GM20000 (cell line): ENCODE measurements around the gene SLC13A3.

Experiments used
- DNase-seq: peaks from one replicate; pipeline ENCODE4 v3.0.0; 2012; ENCODE audit warnings: low spot score
- TF ChIP-seq, protein P1 (sequence below): IDR thresholded peaks from 2 replicates; pipeline ENCODE4 v1.5.1; 2012; ENCODE audit warnings: mild to moderate bottlenecking, control low read depth; ENCODE audit errors: extremely low read depth, missing control alignments

Gene SLC13A3

DNA sequence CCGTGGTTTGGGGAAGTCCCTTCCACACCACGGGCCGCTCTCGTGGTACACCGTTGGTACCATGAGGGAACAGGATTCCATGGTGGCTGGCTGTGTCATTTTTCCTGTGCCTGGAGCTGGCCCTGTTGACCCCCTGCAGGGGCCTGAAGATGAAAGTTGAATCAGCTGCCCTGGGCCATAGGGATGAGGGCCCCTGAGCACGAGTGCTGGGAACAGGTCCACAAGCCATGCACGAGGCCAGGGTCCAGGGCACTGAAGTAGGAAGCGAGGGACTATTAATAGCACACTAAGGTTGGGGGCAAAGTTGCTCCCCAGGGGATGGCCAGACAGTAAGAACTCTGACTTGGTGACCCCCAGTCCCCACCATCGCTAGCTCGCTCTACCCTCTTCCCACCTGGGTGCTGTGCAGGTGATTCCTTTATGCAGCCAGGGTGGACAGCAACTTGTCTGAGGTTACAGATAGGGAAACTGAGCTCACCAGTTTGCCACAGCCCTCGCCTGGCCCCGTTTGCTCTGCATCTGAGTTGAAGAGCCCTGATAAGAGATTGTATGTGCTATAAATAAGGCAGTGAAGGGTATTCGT, 46.6 kb downstream of the SLC13A3 start:
- no peak for DNase-seq
- TF ChIP-seq, protein P1, sequence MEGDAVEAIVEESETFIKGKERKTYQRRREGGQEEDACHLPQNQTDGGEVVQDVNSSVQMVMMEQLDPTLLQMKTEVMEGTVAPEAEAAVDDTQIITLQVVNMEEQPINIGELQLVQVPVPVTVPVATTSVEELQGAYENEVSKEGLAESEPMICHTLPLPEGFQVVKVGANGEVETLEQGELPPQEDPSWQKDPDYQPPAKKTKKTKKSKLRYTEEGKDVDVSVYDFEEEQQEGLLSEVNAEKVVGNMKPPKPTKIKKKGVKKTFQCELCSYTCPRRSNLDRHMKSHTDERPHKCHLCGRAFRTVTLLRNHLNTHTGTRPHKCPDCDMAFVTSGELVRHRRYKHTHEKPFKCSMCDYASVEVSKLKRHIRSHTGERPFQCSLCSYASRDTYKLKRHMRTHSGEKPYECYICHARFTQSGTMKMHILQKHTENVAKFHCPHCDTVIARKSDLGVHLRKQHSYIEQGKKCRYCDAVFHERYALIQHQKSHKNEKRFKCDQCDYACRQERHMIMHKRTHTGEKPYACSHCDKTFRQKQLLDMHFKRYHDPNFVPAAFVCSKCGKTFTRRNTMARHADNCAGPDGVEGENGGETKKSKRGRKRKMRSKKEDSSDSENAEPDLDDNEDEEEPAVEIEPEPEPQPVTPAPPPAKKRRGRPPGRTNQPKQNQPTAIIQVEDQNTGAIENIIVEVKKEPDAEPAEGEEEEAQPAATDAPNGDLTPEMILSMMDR, result no peak

DNA sequence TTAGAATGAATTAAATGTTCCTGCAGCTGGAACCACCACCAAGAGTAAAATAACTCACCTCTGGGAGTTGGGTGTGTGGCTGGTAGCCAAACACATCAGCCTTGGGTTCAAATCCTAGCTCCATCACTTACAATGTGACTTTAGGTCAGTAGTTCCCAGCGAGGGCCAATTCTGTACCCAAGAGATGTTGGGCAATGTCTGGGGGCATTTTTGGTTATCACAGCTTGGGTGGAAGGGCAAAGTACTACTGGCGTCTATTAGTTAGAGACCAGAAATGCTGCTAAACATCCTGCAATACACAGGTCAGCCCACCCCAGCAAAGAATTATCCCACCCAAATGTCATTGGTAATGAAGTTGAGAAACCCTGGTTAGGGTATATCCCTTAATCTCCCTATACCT, 48.8 kb downstream of the SLC13A3 start:
- DNase-seq, result no peak
- TF ChIP-seq, protein P1, result no peak

DNA sequence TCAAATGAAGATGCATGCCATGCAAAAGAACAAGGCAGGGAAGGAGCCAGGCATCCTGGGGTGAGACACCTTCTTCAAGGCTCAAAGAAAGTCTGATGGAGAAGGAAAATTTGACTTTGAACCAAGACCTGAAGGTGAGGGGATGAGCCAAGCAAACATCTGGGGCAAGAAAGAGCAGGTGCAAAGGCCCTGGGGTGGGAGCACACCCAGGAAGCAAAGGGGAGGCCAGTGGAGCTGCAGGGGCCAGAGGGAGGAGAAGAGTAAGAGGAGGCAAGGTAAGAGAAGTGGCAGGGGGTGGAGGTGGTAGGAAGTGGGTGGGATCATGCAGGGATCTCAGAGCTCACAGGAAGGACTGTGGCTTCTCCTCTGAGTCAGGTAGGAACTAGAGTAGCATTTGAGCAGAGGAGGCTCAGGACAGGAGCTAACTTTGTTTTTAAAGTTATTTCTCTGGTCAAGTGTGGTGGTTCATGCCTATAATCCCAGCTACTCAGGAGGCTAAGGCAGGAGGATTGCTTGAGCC, 49.6 kb downstream of the SLC13A3 start:
- DNase-seq, result no peak
- TF ChIP-seq, protein P1, result no peak

DNA sequence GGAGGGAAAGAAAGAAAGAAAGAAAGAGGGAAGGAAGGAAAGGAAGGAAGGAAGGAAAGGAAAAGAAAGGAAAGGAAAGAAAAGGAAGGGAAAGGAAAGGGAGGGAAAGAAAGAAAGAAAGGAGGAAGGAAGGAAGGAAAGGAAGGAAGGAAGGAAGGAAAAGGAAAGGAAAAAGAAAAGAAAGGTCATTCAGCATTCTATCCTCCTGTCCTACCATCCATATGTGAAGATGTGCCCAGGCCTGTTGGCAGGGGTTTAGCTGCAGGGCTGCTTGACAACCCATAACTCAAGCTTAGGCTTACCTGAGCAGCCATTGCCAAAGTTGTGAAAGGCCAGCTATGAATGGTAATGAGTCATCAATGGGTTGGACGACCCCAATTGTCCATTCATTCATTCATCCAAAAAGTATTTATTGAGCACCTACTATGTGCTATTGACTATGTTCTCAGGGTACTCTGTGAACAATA, 50.9 kb downstream of the SLC13A3 start:
- TF ChIP-seq, protein P1, result no peak
- no peak for DNase-seq

DNA sequence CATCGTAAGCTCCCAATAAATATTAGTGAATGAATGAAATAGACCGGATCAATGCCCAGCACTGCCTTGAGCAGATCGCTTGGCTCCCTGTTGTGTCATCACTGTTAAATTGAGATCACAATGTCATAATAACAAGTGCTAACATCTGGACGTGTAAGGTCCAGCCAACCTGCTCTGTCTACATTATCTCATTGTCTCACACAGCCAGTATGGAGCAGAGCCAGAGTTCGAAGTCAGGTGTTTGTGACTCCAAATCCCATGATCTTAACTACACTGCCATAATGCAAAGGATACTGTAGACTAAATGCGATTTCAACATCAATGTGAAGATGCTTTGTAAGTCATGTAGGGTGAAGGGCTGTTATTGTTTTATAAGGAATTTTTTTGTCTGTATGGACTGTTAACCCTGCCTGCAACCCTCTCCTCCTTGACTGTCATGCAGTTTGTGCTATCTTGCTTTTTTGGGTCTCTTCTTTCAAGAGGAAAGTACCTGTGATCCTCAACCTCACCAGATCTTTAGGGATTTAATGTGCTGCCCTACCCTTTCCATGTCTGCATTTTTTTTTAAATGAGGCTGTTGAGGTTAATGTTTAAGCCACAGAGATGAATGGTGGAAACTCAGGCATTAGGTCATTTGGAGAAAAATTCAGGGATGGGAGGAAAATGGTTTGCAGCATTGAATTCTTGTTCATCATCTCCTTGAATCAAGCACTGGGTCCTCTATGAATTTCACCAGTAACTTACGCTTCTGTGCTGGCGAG, 51.9 kb downstream of the SLC13A3 start:
- TF ChIP-seq, protein P1, result no peak
- no peak for DNase-seq

DNA sequence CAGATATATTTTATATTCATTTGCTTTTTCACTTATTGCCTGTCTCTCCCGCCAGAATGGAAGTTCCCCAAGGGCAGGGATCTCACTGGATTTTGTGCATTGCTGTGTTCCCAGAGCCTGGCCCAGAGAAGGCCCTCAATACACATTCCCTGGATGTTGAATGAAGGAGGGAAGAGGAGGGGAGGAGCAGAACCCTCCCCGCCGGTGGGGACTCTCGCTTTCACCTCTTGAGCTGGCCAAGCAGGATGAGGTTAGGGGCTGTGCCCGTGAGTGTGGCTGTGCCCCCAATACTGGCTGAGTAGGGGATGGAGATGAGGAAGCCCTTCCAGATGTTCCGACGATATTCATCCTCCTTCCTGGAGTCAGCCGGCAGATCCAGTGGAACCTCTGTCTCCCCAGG, 55.3 kb downstream of the SLC13A3 start:
- no peak for DNase-seq
- TF ChIP-seq, protein P1, result no peak

DNA sequence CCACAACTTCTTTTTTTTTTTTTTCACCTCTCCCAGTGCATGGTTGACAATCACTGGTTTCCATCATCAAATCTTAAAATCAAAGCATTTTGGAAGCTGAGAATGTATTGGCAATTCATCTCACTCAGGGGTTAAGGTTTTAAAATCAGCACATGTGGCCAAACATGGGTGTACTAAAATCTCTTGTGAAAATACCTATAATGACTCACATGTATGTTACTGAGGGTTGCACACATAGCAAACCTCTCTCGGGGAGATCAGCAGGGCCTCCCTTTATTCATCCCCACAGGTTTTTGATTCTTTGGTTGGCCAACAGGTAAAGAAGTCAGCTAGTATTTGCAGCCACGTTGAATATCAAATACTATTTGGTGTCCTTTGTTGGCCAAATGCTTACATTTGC, 56.5 kb downstream of the SLC13A3 start:
- TF ChIP-seq, protein P1, result no peak

More for the DNA sequence above, 56.5 kb downstream of the SLC13A3 start:
- DNase-seq, result no peak
